ENCODE data around the gene MMEL1. TPM values are rescaled to one million over a fixed set of nuclear protein-coding genes. Genes with fewer than 3 reads are reported as not detected.
A peak's percentile ranks its signal among the peaks of the same experiment; 100 is the strongest.

MMEL1 gene
- total and polyA plus RNA-seq, 2 of the 13 experiments (the other 11 are each of a cell fraction or from before 2014, with no cell fraction given): 0.48 TPM; not detected in 1

DNA sequence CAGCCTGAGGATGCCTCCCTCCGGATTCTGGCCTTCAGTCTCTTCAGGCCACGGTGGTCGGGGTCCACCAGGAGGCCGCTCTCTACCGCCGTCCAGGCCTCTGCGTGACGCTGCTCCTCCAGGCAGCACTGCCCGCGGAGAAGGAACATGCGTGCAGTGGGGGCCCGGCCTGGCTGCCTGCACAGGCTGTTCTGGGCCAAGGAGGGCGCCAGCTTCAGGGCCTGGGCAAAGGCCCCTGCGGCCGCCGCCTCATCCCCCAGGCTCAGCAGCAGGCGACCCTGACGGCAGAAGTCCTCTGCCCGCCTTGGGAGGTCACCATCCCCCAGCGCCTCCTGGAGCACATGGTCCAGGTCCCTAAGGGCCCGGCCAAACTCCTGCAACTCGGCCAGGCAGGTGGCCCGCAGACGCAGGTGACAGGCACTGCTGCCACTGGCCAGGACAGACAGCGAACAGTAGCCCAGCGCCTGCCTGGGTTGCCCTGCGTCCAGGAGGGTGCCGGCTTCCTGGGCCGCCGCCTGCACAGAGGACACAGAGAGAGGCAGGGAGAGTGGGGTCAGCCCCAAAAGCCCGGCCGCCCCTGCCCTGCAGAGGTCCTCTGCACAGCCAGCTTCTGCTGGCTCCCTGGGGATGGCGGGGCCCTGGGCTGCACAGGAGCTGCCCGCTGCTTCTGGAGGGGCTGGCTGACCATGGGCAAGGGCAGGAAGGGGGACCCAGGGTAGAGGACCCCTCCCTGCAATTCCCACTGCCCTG, 8.7 kb upstream of the MMEL1 start (continued):
- TF ChIP-seq HNRNPL (IDR thresholded peaks at IDR 0.05; ENCODE audit: low read depth, low read length): peak; percentile 41; the same call in 1 of the 2 replicates
- 0 out of 2 replicates have a peak, but pooled peaks have one; percentile 11 for TF ChIP-seq TFDP1 (CRISPR knock-in tag; IDR thresholded peaks at IDR 0.05; ENCODE audit: borderline replicate concordance)
- TF ChIP-seq ZBTB39 (CRISPR knock-in tag; IDR thresholded peaks at IDR 0.05): no peak
- TF ChIP-seq GATAD1 (CRISPR knock-in tag; IDR thresholded peaks at IDR 0.05): no peak
- no peak for TF ChIP-seq HOXA9 (CRISPR knock-in tag; IDR thresholded peaks at IDR 0.05; ENCODE audit: borderline replicate concordance)
- peak; percentile 84 for TF ChIP-seq ZBTB33 (CRISPR knock-in tag; IDR thresholded peaks at IDR 0.05)
- TF ChIP-seq IKZF4 (CRISPR knock-in tag; IDR thresholded peaks at IDR 0.05; ENCODE audit: borderline replicate concordance, low read depth, not compliant biosample characterization): no peak
- TF ChIP-seq, protein P1, sequence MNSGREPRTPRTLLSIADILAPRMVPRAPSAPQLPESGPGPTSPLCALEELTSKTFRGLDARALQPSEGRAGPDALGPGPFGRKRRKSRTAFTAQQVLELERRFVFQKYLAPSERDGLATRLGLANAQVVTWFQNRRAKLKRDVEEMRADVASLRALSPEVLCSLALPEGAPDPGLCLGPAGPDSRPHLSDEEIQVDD (CRISPR knock-in tag; IDR thresholded peaks at IDR 0.05; ENCODE audit: borderline replicate concordance): no peak
- TF ChIP-seq, protein P2, sequence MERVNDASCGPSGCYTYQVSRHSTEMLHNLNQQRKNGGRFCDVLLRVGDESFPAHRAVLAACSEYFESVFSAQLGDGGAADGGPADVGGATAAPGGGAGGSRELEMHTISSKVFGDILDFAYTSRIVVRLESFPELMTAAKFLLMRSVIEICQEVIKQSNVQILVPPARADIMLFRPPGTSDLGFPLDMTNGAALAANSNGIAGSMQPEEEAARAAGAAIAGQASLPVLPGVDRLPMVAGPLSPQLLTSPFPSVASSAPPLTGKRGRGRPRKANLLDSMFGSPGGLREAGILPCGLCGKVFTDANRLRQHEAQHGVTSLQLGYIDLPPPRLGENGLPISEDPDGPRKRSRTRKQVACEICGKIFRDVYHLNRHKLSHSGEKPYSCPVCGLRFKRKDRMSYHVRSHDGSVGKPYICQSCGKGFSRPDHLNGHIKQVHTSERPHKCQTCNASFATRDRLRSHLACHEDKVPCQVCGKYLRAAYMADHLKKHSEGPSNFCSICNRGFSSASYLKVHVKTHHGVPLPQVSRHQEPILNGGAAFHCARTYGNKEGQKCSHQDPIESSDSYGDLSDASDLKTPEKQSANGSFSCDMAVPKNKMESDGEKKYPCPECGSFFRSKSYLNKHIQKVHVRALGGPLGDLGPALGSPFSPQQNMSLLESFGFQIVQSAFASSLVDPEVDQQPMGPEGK (CRISPR knock-in tag; IDR thresholded peaks at IDR 0.05): peak; percentile 32; the same call in 1 of the 2 replicates
- peak; percentile 10; the same call in 1 of the 2 replicates for TF ChIP-seq KDM2A (CRISPR knock-in tag; IDR thresholded peaks at IDR 0.05; ENCODE audit: borderline replicate concordance, low read depth)
- 0 out of 2 replicates have a peak, but pooled peaks have one; percentile 30 for TF ChIP-seq ZNF552 (CRISPR knock-in tag; IDR thresholded peaks at IDR 0.05; ENCODE audit: borderline replicate concordance)

Data from HepG2 (cell line).